ENCODE results near the gene HSPB9. TPM values are rescaled to one million over a fixed set of nuclear protein-coding genes. Genes with fewer than 3 reads are reported as not detected.

Gene HSPB9, protein sequence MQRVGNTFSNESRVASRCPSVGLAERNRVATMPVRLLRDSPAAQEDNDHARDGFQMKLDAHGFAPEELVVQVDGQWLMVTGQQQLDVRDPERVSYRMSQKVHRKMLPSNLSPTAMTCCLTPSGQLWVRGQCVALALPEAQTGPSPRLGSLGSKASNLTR
- total RNA-seq (not detected in 2 replicates), polyA plus RNA-seq (0.03 TPM in 1 of 2 replicates, not detected in the other), polyA minus RNA-seq (not detected in 2 replicates), Bru-seq, nascent RNA (percentile 18 among the genes with signal in this experiment), BruChase-seq, experiment 1, labeled RNA remaining after a 6-hour chase (not detected), BruChase-seq, experiment 2, labeled RNA remaining after a 2-hour chase (not detected)
- not detected in 2 replicates for polyA plus RNA-seq (2011; cell fraction: cytosol; rRNA removed)
- polyA plus RNA-seq (2011; cell fraction: nucleus; rRNA removed): 0.07 TPM in 1 of 2 replicates, not detected in the other
- 0.25 TPM in 1 of 2 replicates, not detected in the other for polyA plus RNA-seq (2012)
- polyA minus RNA-seq (2011; cell fraction: cytosol; rRNA and poly(A)+ RNA removed): not detected
- not detected in 2 replicates for polyA minus RNA-seq (2011; cell fraction: nucleus; rRNA and poly(A)+ RNA removed)
- long read RNA-seq, transcript HSPB9-201 (1 exons, 1,922 nt): major isoform, 13 of 13 reads
- long read RNA-seq, partial matches to known transcripts: 0 of 13 reads
- long read RNA-seq, other reads (novel, unspliced or antisense): 0 of 13 reads

- Histone ChIP-seq H3K9me3 (replicated peaks; ENCODE audit: control insufficient read depth, insufficient read depth, low read length) (no peaks in the 10 kb centered on the region), H2AFZ (ENCODE audit: low read depth, low read length) (no peak within 1 kb of the TSS), H3K4me1 (ENCODE audit: control insufficient read depth, extremely low read depth, insufficient read depth, low read length) (peaks cover 5% of the 10 kb centered on the region), H3K36me3 (ENCODE audit: control insufficient read depth in 2 of 2, extremely low read depth in 1 of 2, insufficient read depth in 2 of 2, low read length in 2 of 2) (peaks cover 10 to 15% of the 10 kb centered on the region in 2 experiments), H3K79me2 (ENCODE audit: control insufficient read depth, insufficient read depth, low read length) (no peaks in the 10 kb centered on the region), H3K4me2 (ENCODE audit: insufficient read depth, low read length) (no peak within 1 kb of the TSS), H3K9ac (replicated peaks; ENCODE audit: extremely low read depth, insufficient read depth, low read length) (no peak within 1 kb of the TSS), H3K4me3 (replicated peaks in 1 of 3; ENCODE audit: insufficient read depth in 1 of 3, low read depth in 1 of 3, low read length in 3 of 3) (no peak within 1 kb of the TSS), H3K27me3 (ENCODE audit: control insufficient read depth in 2 of 2, insufficient read depth in 2 of 2, low read length in 2 of 2) (no peaks in the 10 kb centered on the region), H3K9me1 (replicated peaks; ENCODE audit: control insufficient read depth, extremely low read depth, insufficient read depth, low read length) (no peaks in the 10 kb centered on the region), H3K27ac (ENCODE audit: insufficient read depth, low read depth, low read length) (no peak within 1 kb of the TSS), H4K20me1 (replicated peaks; ENCODE audit: control insufficient read depth, extremely low read depth, insufficient read depth, low read length) (no peaks in the 10 kb centered on the region)
- intact Hi-C loops (cut with micrococcal nuclease): no loop called here
- no peak for FAIRE-seq
- POLR2A ChIA-PET: no interaction called here
- CTCF ChIA-PET: interaction anchor here (1.3 to 1.4 kb wide), 2 partner anchors 9 to 160 kb away, joined by 3 to 5 read pairs; no protein-coding TSS in a partner anchor
- TF ChIP-seq JUN (IDR thresholded peaks at IDR 0.05; ENCODE audit: borderline replicate concordance, insufficient read depth, insufficient read length, low read depth) (no peak), CTCF (IDR thresholded peaks at IDR 0.05; ENCODE audit: extremely low read depth in 1 of 2, insufficient read depth in 1 of 2, low read depth in 1 of 2, low read length in 2 of 2) (no peak), MYC (IDR thresholded peaks at IDR 0.05; ENCODE audit: low read depth, low read length) (no peak), GATA2 (IDR thresholded peaks at IDR 0.05; ENCODE audit: insufficient read depth, insufficient read length, low read depth, low read length) (no peak), MAX (IDR thresholded peaks at IDR 0.05; ENCODE audit: insufficient read depth, insufficient read length) (no peak), EZH2 (IDR thresholded peaks at IDR 0.05; ENCODE audit: borderline replicate concordance, low read depth, low read length, severe bottlenecking) (no peak), FOS (IDR thresholded peaks at IDR 0.05; ENCODE audit: borderline replicate concordance, insufficient read depth, low read length) (no peak), POLR2A (IDR thresholded peaks at IDR 0.05; ENCODE audit: low read depth, low read length) (no peak)
- dilution Hi-C loops (cut with MboI; ENCODE audit: extremely low pct_ligation_motif_present, low sequenced_read_pairs): loop anchor here (25.0 kb wide), 1 partner anchor 160 kb away; the partner anchor contains the start of gene CNP
- BruUV-seq (replicated peaks): no TSS peak
- DNase-seq (ENCODE audit: low read depth, low spot score): no peak
Measured at GRCh38 chr17:42122371-42123303, at the start of gene HSPB9. Gene HSPB9 (plus strand): TSS chr17:42122804. CDS start chr17:42122851, 47 bp downstream.
